ENCODE data around the gene PNLDC1.

PNLDC1 gene

DNA sequence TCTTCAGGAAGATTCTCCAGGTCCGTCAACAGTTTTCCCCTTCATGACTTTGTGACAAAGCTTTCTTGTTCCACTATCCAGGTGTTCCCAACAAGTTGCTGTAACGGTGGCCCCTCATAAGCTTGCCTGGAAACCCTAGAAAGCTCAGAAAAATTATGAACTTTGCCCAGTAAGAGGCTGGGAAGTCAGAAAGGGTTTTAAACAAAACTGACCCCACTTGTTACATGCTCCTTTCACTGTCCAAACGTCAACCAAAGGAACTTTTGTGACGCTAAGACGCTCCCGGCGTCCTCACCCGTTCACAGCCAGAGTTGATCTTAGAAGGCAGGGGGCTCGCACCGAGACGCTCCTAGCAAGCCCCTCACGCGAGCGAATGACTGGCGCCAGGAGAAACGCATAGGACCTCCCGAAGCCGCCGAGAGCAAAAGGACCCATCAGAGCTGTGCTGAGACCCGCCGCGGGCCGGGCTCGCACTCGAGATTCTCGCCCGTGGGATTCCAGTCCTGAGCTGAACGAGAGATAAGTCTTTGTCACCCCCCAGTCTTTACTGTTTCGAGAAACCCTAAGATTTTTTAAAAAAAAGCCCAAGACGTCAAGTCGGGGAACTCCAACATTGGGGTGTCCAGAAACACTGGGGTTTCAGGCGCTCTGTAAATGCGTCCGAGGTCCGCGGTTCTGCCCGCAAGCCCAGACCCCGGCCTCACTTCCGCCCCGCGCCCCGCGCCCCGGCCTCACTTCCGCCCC is 38.8 kb upstream of the PNLDC1 start:
- Histone ChIP-seq H3K27me3 (ENCODE audit: control insufficient read depth, insufficient read depth, low read length) (no peaks in the 10 kb centered on the region), H3K27ac (ENCODE audit: low read length) (no peak overlapping the region), H3K36me3 (ENCODE audit: control insufficient read depth, insufficient read depth, low read length) (peaks cover 12% of the 10 kb centered on the region), H3K9me3 (ENCODE audit: control insufficient read depth, insufficient read depth, low read length) (no peaks in the 10 kb centered on the region), H3K4me3 (ENCODE audit: low read length) (peak overlapping the region; percentile 39; the same call in 1 of the 2 replicates), H3K4me1 (ENCODE audit: control insufficient read depth, insufficient read depth, low read length) (peaks cover 7% of the 10 kb centered on the region)
- WGBS (ENCODE audit: insufficient coverage, insufficient read length): no CpG with 5 or more reads among the region's 45 CpGs
- no peak for DNase-seq (ENCODE audit: low read depth, low spot score)

DNA sequence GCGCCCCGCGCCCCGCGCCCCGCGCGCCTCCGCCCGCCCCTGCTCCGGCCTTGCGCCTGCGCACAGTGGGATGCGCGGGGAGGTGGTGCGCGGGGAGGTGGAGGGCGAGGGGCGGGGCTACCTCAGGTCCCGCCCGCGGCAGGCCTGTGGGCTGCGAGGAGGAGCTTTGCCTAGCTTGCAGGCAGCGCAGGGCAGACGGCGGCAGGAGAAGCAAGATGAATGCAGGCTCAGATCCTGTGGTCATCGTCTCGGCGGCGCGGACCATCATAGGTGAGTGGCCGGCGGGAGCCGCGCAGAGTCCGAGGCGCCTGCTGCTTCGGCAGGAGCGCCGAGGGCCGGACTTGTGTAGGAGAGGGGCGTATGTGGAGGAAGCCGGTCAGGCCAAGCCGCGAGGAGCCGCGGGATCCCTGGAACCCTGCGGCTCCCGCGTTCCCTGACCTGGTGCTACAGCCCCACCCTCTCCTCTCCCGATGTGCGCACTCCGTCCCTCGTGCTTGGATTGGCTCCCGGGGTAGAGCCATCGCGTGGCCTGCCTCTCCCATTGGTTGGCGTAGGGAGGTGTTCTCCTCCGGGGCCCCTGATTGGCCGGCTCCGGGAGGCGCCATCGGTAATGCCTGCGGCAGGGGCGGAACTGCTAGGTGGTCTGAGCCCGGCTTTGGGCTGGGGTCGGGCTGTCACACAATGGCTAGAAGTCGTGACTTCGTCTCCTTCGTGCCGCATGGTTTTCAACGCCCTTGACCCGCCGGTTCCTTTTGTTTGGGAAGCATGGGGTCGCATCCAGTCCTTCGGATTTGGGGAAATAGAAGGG is 38.0 kb upstream of the PNLDC1 start, which contains the start of gene ACAT2:
ACAT2 (plus strand) TSS at position 173 of the 808 bp plus-strand sequence; CDS start at position 216, 43 bp downstream.
- peak; percentile 86 for DNase-seq (ENCODE audit: low read depth, low spot score)
- peak within 1 kb of the TSS; percentile 83 for H3K4me3 ChIP-seq (ENCODE audit: low read length)
- WGBS (ENCODE audit: insufficient coverage, insufficient read length): no CpG with 5 or more reads among the region's 76 CpGs
- peaks cover 7% of the 10 kb centered on the region for H3K4me1 ChIP-seq (ENCODE audit: control insufficient read depth, insufficient read depth, low read length)
- no peak within 1 kb of the TSS for H3K27ac ChIP-seq (ENCODE audit: low read length)
- H3K9me3 ChIP-seq (ENCODE audit: control insufficient read depth, insufficient read depth, low read length): no peaks in the 10 kb centered on the region
- no peaks in the 10 kb centered on the region for H3K27me3 ChIP-seq (ENCODE audit: control insufficient read depth, insufficient read depth, low read length)
- H3K36me3 ChIP-seq (ENCODE audit: control insufficient read depth, insufficient read depth, low read length): peaks cover 16% of the 10 kb centered on the region

DNA sequence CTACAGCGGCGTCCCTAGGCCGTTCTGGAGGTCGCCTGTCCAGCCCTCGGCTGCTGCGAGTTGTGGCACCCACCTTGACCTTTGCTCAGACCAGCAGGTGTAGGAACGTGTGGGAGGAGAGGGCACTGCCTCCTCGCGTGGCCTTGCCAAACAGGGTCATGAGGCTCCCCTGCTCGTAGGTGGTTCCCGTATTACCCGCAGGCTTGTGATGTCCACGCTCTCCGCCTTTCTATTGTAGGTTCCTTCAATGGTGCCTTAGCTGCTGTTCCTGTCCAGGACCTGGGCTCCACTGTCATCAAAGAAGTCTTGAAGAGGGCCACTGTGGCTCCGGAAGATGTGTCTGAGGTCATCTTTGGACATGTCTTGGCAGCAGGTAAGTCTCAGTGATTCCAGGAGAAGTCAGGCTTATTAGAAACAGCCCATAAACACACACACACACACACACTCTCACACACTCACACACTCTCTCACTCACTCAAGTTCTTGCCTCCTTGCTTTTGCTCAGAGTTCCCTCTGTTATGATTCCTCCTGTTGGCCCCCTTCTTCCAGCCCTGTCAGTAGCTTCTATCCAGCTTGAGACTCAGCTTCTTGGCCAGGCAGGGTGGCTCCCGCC is 37.3 kb upstream of the PNLDC1 start:
- WGBS (ENCODE audit: insufficient coverage, insufficient read length): no CpG with 5 or more reads among the region's 16 CpGs
- Histone ChIP-seq H3K36me3 (ENCODE audit: control insufficient read depth, insufficient read depth, low read length) (peaks cover 21% of the 10 kb centered on the region), H3K27ac (ENCODE audit: low read length) (no peak overlapping the region), H3K4me1 (ENCODE audit: control insufficient read depth, insufficient read depth, low read length) (peaks cover 7% of the 10 kb centered on the region), H3K4me3 (ENCODE audit: low read length) (peak overlapping the region; percentile 55; the same call in 1 of the 2 replicates), H3K9me3 (ENCODE audit: control insufficient read depth, insufficient read depth, low read length) (no peaks in the 10 kb centered on the region), H3K27me3 (ENCODE audit: control insufficient read depth, insufficient read depth, low read length) (no peaks in the 10 kb centered on the region)
- no peak for DNase-seq (ENCODE audit: low read depth, low spot score)

DNA sequence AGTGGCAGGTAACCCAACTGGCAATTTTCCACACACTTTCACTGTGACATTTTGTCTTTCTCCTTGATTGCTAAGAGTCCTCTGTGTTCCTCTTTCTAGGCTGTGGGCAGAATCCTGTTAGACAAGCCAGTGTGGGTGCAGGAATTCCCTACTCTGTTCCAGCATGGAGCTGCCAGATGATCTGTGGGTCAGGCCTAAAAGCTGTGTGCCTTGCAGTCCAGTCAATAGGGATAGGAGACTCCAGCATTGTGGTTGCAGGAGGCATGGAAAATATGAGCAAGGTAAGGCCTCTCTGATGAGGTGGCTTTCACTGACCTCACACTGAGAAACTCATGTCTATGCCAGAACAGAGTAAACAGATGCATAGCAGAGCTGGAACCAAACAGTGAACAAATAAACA is 33.2 kb upstream of the PNLDC1 start:
- H3K27me3 ChIP-seq (ENCODE audit: control insufficient read depth, insufficient read depth, low read length): no peaks in the 10 kb centered on the region
- peaks cover 4% of the 10 kb centered on the region for H3K4me1 ChIP-seq (ENCODE audit: control insufficient read depth, insufficient read depth, low read length)
- H3K9me3 ChIP-seq (ENCODE audit: control insufficient read depth, insufficient read depth, low read length): no peaks in the 10 kb centered on the region
- H3K36me3 ChIP-seq (ENCODE audit: control insufficient read depth, insufficient read depth, low read length): peaks cover 40% of the 10 kb centered on the region
- DNase-seq (ENCODE audit: low read depth, low spot score): no peak
- no peak overlapping the region for H3K27ac ChIP-seq (ENCODE audit: low read length)
- no peak overlapping the region for H3K4me3 ChIP-seq (ENCODE audit: low read length)

DNA sequence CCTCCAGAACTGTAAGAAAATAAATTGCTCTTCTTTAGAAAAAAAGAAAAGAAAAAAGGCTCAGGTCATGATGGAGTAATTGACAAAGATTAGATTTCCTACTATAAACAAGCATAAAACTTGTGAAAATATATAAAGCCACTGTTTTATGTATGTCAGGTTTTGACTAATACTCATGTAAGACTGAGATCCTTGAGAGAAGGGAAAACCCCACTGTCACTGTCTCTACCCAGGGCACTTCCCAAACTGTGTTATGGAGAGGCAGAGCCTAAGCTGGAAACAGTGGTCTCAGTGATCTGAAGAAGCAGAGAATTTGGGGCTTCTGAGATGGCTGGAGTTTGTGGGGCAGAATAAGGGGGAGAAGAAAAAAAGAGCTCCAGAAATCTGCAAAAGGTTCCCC is 30.6 kb upstream of the PNLDC1 start:
- DNase-seq (ENCODE audit: low read depth, low spot score): no peak
- H3K36me3 ChIP-seq (ENCODE audit: control insufficient read depth, insufficient read depth, low read length): peaks cover 33% of the 10 kb centered on the region
- no peaks in the 10 kb centered on the region for H3K9me3 ChIP-seq (ENCODE audit: control insufficient read depth, insufficient read depth, low read length)
- H3K27ac ChIP-seq (ENCODE audit: low read length): no peak overlapping the region
- no peaks in the 10 kb centered on the region for H3K4me1 ChIP-seq (ENCODE audit: control insufficient read depth, insufficient read depth, low read length)
- no peaks in the 10 kb centered on the region for H3K27me3 ChIP-seq (ENCODE audit: control insufficient read depth, insufficient read depth, low read length)
- no peak overlapping the region for H3K4me3 ChIP-seq (ENCODE audit: low read length)

DNA sequence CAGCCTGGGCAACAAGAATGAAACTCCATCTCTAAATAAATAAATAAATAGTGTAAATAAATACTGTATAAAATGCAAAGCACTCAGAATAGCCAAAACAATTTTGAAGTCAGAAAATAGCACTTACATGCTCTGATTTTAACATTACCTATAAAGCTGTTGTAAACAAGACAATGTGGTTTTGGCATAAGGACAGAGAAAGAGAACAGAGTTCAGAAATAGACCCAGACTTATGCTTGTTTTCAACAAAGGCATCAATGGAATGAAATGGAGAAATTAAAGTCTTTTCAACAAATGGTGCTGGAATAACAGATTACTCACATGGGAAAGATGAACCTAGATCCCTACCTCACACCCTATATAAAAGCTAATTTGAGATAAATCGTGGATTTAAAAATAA is 27.9 kb upstream of the PNLDC1 start:
- WGBS (ENCODE audit: insufficient coverage, insufficient read length): no CpG with 5 or more reads among the region's 1 CpG
- no peaks in the 10 kb centered on the region for H3K9me3 ChIP-seq (ENCODE audit: control insufficient read depth, insufficient read depth, low read length)
- peaks cover 34% of the 10 kb centered on the region; the same call in 1 of the 2 replicates for H3K36me3 ChIP-seq (ENCODE audit: control insufficient read depth, insufficient read depth, low read length)
- DNase-seq (ENCODE audit: low read depth, low spot score): no peak
- no peak overlapping the region for H3K27ac ChIP-seq (ENCODE audit: low read length)
- no peak overlapping the region for H3K4me3 ChIP-seq (ENCODE audit: low read length)
- H3K27me3 ChIP-seq (ENCODE audit: control insufficient read depth, insufficient read depth, low read length): no peaks in the 10 kb centered on the region
- no peaks in the 10 kb centered on the region for H3K4me1 ChIP-seq (ENCODE audit: control insufficient read depth, insufficient read depth, low read length)

DNA sequence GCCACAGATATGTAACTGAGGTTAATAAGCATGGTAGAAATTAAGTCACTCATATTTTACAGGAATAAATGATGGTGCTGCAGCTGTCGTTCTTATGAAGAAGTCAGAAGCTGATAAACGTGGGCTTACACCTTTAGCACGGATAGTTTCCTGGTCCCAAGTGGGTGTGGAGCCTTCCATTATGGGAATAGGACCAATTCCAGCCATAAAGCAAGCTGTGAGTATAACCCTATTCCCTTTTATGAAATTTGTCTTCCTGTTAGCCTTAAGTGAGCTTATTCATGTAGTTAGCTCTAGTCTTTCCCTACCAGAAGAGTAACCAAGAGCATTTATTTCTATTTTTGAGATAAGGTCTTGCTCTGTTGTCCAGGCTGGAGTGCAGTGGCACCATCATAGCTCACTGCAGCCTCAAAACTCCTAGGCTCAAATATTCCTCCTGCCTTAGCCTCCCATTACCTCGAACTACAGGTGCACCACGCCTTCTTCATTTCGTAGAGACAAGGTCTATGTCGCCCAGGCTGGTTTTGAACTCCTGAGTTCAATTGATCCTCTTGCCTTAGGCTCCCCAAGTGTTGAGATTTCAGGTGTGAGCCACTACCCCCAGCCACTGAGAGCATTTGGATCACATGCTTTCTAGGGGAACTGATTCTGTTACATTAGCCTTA is 22.7 kb upstream of the PNLDC1 start:
- Histone ChIP-seq H3K27ac (ENCODE audit: low read length) (no peak overlapping the region), H3K27me3 (ENCODE audit: control insufficient read depth, insufficient read depth, low read length) (no peaks in the 10 kb centered on the region), H3K36me3 (ENCODE audit: control insufficient read depth, insufficient read depth, low read length) (peaks cover 28% of the 10 kb centered on the region; the same call in 1 of the 2 replicates), H3K4me3 (ENCODE audit: low read length) (no peak overlapping the region), H3K4me1 (ENCODE audit: control insufficient read depth, insufficient read depth, low read length) (no peaks in the 10 kb centered on the region), H3K9me3 (ENCODE audit: control insufficient read depth, insufficient read depth, low read length) (no peaks in the 10 kb centered on the region)
- WGBS (ENCODE audit: insufficient coverage, insufficient read length): no CpG with 5 or more reads among the region's 7 CpGs
- no peak for DNase-seq (ENCODE audit: low read depth, low spot score)

DNA sequence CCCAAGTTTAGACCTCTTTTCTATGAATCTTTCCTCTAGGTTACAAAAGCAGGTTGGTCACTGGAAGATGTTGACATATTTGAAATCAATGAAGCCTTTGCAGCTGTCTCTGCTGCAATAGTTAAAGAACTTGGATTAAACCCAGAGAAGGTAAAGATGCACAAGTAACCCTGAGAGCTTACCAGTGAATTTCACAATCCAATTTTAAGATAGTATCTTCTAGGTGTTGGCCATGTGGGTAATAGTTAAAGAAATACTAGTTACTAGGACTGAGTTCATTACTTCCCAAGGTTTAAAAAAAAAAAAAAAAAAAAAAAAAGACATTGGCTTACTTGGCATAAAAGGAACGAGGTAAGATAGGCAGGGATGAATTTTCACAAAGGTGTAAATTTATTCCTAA is 21.9 kb upstream of the PNLDC1 start:
- Histone ChIP-seq H3K27me3 (ENCODE audit: control insufficient read depth, insufficient read depth, low read length) (no peaks in the 10 kb centered on the region), H3K4me1 (ENCODE audit: control insufficient read depth, insufficient read depth, low read length) (no peaks in the 10 kb centered on the region), H3K9me3 (ENCODE audit: control insufficient read depth, insufficient read depth, low read length) (no peaks in the 10 kb centered on the region), H3K4me3 (ENCODE audit: low read length) (no peak overlapping the region), H3K36me3 (ENCODE audit: control insufficient read depth, insufficient read depth, low read length) (peaks cover 33% of the 10 kb centered on the region; the same call in 1 of the 2 replicates), H3K27ac (ENCODE audit: low read length) (no peak overlapping the region)
- DNase-seq (ENCODE audit: low read depth, low spot score): no peak
- no CpG with 5 or more reads among the region's 1 CpG for WGBS (ENCODE audit: insufficient coverage, insufficient read length)

DNA sequence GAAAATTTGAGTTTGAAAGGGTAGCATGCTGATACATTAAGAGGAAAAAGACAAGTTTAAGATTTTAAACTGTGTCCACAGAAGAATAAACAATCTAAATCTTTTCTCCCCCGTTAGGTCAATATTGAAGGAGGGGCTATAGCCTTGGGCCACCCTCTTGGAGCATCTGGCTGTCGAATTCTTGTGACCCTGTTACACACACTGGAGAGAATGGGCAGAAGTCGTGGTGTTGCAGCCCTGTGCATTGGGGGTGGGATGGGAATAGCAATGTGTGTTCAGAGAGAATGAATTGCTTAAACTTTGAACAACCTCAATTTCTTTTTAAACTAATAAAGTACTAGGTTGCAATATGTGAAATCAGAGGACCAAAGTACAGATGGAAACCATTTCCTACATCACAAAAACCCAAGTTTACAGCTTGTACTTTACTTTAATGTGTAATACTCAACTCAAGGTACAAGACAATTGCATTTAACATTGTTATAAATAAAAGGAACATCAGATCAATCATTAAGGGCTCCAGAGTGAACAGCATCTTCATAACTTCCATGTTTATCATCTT is 21.5 kb upstream of the PNLDC1 start:
- WGBS (ENCODE audit: insufficient coverage, insufficient read length): no CpG with 5 or more reads among the region's 3 CpGs
- Histone ChIP-seq H3K4me1 (ENCODE audit: control insufficient read depth, insufficient read depth, low read length) (no peaks in the 10 kb centered on the region), H3K9me3 (ENCODE audit: control insufficient read depth, insufficient read depth, low read length) (no peaks in the 10 kb centered on the region), H3K27ac (ENCODE audit: low read length) (no peak overlapping the region), H3K36me3 (ENCODE audit: control insufficient read depth, insufficient read depth, low read length) (peaks cover 33% of the 10 kb centered on the region; the same call in 1 of the 2 replicates), H3K27me3 (ENCODE audit: control insufficient read depth, insufficient read depth, low read length) (no peaks in the 10 kb centered on the region), H3K4me3 (ENCODE audit: low read length) (no peak overlapping the region)
- DNase-seq (ENCODE audit: low read depth, low spot score): no peak

DNA sequence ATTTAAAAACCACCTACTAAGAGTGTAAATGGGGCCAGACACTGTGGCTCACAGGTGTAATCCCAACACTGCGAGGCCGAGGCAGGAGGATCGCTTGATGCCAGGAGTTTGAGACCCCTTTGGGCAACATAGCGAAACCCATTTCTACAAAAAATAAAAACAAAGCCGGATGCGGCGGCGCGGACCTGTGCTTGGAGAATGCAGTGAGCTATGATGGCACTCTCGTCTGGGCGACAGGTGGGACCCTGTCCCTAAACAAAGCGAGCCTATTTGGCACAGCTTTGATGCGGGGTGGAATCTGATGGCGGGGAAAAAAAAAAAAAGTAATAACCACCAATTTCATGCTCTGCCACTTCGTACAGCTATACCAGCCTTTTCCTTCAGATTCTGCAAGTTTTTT is 11.8 kb upstream of the PNLDC1 start:
- Histone ChIP-seq H3K27ac (ENCODE audit: low read length) (no peak overlapping the region), H3K4me3 (ENCODE audit: low read length) (peak overlapping the region; percentile 100; the same call in 1 of the 2 replicates), H3K27me3 (ENCODE audit: control insufficient read depth, insufficient read depth, low read length) (no peaks in the 10 kb centered on the region), H3K4me1 (ENCODE audit: control insufficient read depth, insufficient read depth, low read length) (no peaks in the 10 kb centered on the region), H3K36me3 (ENCODE audit: control insufficient read depth, insufficient read depth, low read length) (peaks cover 10% of the 10 kb centered on the region), H3K9me3 (ENCODE audit: control insufficient read depth, insufficient read depth, low read length) (no peaks in the 10 kb centered on the region)
- WGBS (ENCODE audit: insufficient coverage, insufficient read length): no CpG with 5 or more reads among the region's 15 CpGs
- no peak for DNase-seq (ENCODE audit: low read depth, low spot score)

Measured in iPS DF 6.9 (cell line).